ENCODE measurements around the gene TFAP2E. TPM values are rescaled to one million over a fixed set of nuclear protein-coding genes. Genes with fewer than 3 reads are reported as not detected.

Gene TFAP2E
- total RNA-seq, 2 donors from 2014 or later: 4.7 TPM; not detected in 1

- Histone ChIP-seq H3K9me3 (no peaks in the 10 kb centered on the region), H3K4me3 (no peak overlapping the region), H3K27ac (peak overlapping the region; percentile 3 to 42), H3K36me3 (no peaks in the 10 kb centered on the region), H3K4me1 (ENCODE audit: control insufficient read depth in 1 of 2, low read depth in 2 of 2) (peaks cover 13 to 37% of the 10 kb centered on the region in 2 donors), H3K27me3 (replicated peaks; ENCODE audit: insufficient read depth) (no peaks in the 10 kb centered on the region)
- no peak for ATAC-seq (ENCODE audit: insufficient number of reproducible peaks, low FRiP score, low read depth)
- TF ChIP-seq, protein P1, sequence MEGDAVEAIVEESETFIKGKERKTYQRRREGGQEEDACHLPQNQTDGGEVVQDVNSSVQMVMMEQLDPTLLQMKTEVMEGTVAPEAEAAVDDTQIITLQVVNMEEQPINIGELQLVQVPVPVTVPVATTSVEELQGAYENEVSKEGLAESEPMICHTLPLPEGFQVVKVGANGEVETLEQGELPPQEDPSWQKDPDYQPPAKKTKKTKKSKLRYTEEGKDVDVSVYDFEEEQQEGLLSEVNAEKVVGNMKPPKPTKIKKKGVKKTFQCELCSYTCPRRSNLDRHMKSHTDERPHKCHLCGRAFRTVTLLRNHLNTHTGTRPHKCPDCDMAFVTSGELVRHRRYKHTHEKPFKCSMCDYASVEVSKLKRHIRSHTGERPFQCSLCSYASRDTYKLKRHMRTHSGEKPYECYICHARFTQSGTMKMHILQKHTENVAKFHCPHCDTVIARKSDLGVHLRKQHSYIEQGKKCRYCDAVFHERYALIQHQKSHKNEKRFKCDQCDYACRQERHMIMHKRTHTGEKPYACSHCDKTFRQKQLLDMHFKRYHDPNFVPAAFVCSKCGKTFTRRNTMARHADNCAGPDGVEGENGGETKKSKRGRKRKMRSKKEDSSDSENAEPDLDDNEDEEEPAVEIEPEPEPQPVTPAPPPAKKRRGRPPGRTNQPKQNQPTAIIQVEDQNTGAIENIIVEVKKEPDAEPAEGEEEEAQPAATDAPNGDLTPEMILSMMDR (IDR thresholded peaks at IDR 0.05): no peak
- no peak for DNase-seq (ENCODE audit: low spot score)
Measured at GRCh38 chr1:35532497-35533223, 40.5 kb upstream of the TFAP2E start.

- H3K4me3 ChIP-seq: no peak overlapping the region
- H3K4me1 ChIP-seq (ENCODE audit: control insufficient read depth in 1 of 2, low read depth in 2 of 2): peaks cover 21 to 44% of the 10 kb centered on the region in 2 donors
- no peak for DNase-seq (ENCODE audit: low spot score)
- H3K9me3 ChIP-seq: no peaks in the 10 kb centered on the region
- ATAC-seq (ENCODE audit: insufficient number of reproducible peaks, low FRiP score, low read depth): no peak
- H3K27me3 ChIP-seq (replicated peaks; ENCODE audit: insufficient read depth): no peaks in the 10 kb centered on the region
- H3K36me3 ChIP-seq: no peaks in the 10 kb centered on the region
- TF ChIP-seq, protein P1 (IDR thresholded peaks at IDR 0.05): no peak
- H3K27ac ChIP-seq: peak overlapping the region in 1 of 2 donors; percentile 42
Measured at GRCh38 chr1:35533586-35533985, 39.5 kb upstream of the TFAP2E start.

GRCh38 chr1:35535243-35535642 lies 37.9 kb upstream of the TFAP2E start:
- TF ChIP-seq, protein P1 (IDR thresholded peaks at IDR 0.05): no peak
- Histone ChIP-seq H3K36me3 (no peaks in the 10 kb centered on the region), H3K27me3 (replicated peaks; ENCODE audit: insufficient read depth) (no peaks in the 10 kb centered on the region), H3K4me1 (ENCODE audit: control insufficient read depth in 1 of 2, low read depth in 2 of 2) (peaks cover 37 to 61% of the 10 kb centered on the region in 2 donors), H3K27ac (no peak overlapping the region), H3K9me3 (no peaks in the 10 kb centered on the region), H3K4me3 (no peak overlapping the region)
- DNase-seq (ENCODE audit: low spot score) (no peak), ATAC-seq (ENCODE audit: insufficient number of reproducible peaks, low FRiP score, low read depth) (no peak)

DNA sequence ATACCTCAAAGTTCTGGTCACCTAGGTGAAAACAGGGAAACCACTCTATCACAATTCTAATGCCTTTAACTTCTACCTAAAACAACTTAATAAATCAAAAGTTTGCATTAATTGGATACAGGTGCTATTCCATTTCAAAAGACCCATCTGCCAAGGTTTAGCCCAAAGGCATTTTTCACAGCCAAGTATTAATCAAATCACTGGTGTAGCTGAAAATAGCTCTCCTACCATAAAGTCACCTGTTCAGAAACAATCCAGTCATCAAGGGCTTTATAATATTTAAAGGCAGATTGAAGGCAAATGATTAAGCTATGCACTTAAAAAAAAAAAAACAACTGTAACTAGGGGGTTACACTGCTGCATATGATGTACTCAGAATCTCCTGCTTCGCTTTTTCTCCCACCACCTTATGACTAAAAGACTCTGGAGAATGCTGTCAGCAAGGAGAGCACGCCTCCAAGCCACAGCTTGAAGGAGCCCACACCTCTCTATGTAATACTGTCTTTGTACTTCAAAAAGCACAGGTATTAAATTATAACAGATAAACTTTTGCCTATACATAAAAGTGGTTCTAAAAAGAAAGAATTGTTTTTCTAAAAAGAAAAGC lies 36.5 kb upstream of the TFAP2E start:
- H3K27ac ChIP-seq: peak overlapping the region in 1 of 2 donors; percentile 8
- no peaks in the 10 kb centered on the region for H3K27me3 ChIP-seq (replicated peaks; ENCODE audit: insufficient read depth)
- H3K9me3 ChIP-seq: no peaks in the 10 kb centered on the region
- peaks cover 48 to 70% of the 10 kb centered on the region in 2 donors for H3K4me1 ChIP-seq (ENCODE audit: control insufficient read depth in 1 of 2, low read depth in 2 of 2)
- ATAC-seq (ENCODE audit: insufficient number of reproducible peaks, low FRiP score, low read depth) (no peak), DNase-seq (ENCODE audit: low spot score) (no peak)
- TF ChIP-seq, protein P1 (IDR thresholded peaks at IDR 0.05): no peak
- H3K4me3 ChIP-seq: no peak overlapping the region
- no peaks in the 10 kb centered on the region for H3K36me3 ChIP-seq

- no peak overlapping the region for H3K4me3 ChIP-seq
- H3K36me3 ChIP-seq: no peaks in the 10 kb centered on the region
- DNase-seq (ENCODE audit: low spot score) (no peak), ATAC-seq (ENCODE audit: insufficient number of reproducible peaks, low FRiP score, low read depth) (no peak)
- no peaks in the 10 kb centered on the region for H3K9me3 ChIP-seq
- peaks cover 42 to 66% of the 10 kb centered on the region in 2 donors for H3K4me1 ChIP-seq (ENCODE audit: control insufficient read depth in 1 of 2, low read depth in 2 of 2)
- TF ChIP-seq, protein P1 (IDR thresholded peaks at IDR 0.05): no peak
- H3K27me3 ChIP-seq (replicated peaks; ENCODE audit: insufficient read depth): no peaks in the 10 kb centered on the region
- H3K27ac ChIP-seq: peak overlapping the region; percentile 29 to 87
Measured at GRCh38 chr1:35537806-35538205, 35.3 kb upstream of the TFAP2E start.
